GM19023 (cell line): Measurements from ENCODE around the gene INTS7.

Experiments used
- ATAC-seq: cut with Tn5 transposase; IDR thresholded peaks from one replicate; pipeline ENCODE4 v1.9.1; 2021; ENCODE audit warnings: mild to moderate bottlenecking, moderate library complexity; ENCODE audit not compliant: unreplicated experiment

INTS7 gene, protein sequence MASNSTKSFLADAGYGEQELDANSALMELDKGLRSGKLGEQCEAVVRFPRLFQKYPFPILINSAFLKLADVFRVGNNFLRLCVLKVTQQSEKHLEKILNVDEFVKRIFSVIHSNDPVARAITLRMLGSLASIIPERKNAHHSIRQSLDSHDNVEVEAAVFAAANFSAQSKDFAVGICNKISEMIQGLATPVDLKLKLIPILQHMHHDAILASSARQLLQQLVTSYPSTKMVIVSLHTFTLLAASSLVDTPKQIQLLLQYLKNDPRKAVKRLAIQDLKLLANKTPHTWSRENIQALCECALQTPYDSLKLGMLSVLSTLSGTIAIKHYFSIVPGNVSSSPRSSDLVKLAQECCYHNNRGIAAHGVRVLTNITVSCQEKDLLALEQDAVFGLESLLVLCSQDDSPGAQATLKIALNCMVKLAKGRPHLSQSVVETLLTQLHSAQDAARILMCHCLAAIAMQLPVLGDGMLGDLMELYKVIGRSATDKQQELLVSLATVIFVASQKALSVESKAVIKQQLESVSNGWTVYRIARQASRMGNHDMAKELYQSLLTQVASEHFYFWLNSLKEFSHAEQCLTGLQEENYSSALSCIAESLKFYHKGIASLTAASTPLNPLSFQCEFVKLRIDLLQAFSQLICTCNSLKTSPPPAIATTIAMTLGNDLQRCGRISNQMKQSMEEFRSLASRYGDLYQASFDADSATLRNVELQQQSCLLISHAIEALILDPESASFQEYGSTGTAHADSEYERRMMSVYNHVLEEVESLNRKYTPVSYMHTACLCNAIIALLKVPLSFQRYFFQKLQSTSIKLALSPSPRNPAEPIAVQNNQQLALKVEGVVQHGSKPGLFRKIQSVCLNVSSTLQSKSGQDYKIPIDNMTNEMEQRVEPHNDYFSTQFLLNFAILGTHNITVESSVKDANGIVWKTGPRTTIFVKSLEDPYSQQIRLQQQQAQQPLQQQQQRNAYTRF

DNA sequence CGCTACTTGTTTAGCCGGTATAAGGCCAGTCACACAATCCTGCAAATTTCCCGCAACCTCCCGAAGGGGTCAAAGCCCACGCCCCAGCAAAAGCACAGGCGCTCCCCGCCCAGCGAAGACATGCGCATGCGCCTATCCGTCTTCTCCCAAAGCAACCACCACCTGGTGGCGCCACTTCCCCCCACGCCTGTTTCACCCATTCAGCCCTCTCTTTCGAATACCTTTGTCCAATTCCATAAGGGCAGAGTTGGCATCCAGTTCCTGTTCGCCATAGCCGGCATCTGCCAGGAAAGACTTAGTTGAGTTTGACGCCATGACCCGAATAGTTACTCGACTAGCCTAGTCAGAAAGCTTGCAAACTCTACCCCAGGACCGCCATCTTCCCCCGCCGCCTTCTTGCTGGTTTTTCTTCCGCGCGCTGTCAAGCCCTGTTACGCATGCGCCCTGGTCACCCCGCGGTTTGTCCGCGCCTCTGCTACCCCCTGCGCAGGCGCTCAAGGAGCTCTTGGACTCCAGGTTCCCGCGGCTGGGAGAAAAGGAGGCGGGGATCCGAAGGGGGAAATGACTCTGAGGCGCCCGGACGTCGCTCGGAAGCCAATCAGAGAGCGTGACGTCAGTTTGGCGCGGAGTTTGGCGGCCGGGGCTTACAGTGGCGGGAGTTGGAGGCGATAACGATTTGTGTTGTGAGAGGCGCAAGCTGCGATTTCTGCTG is at the start of gene INTS7, which contains the start of gene DTL:
Gene INTS7, minus strand, starts transcription at position 435 of the 712 bp plus-strand sequence. Its CDS starts 120 bp downstream, at position 315.
Gene DTL, plus strand, starts transcription at position 626 of the 712 bp plus-strand sequence. CDS start 143 bp downstream, outside the sequence.
- peak; percentile 76 for ATAC-seq

DNA sequence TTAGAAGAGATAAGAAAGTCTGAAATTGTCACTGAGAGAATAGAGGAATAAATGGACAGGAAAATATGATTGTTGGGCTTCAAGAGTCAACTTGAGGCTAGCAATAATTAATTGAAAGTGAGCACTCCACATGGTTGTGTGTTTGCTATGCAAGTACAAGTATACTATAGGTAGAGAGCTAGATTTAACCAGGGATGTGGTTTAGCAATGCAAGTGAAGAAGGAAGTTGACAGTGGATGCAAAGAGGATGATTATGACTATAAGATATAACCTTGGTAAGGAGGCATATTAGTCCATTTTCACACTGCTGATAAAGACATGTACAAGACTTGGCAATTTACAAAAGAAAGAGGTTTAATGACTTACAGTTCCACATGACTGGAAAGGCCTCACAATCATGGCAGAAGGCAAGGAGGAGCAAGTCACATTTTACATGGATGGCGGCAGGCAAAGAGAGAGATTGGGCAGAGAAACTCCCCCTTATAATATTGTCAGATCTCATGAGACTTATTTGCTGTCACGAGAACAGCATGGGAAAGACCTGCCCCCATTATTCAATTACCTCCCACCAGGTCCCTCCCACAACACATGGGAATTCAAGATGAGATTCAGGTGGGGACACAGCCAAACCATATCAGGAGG is 47.5 kb upstream of the INTS7 start:
- ATAC-seq = no peak

DNA sequence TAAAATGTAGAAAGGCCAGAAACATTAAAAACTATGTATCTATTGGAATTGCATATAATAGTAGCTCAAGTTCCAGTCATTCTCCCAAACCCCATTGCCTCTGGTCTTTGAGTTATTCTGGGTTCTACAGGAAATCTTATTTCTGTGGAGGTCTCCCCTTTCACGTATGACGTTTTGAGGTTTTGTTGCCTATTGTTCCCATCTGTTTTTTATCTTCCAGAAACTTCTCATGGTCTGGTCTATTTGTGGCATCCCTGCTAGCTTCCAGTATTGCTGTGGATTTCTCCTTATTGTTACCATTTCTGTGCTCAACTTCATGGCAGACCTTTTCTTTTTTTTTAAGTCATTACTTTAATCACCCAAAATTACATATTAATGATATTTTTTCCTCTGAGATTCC is 43.5 kb upstream of the INTS7 start:
- no peak for ATAC-seq

DNA sequence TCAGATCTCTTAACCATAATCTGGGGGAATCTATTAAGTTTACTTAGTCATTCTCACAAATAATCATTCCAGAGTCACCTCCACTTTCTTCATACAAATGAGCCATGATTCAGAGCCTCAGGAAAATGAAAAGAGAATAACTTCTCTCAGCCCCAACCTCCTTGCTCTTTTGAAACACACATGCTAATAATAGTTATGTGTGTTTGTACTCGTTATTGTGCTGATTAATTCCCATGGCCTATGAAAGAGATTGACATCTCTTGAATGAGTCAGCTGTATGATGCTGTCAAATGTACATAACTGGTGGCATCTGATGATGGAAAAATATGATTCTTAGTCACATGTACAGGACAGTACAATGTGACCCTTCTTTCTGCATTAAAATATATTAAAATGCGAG is 41.7 kb upstream of the INTS7 start:
- ATAC-seq = no peak

DNA sequence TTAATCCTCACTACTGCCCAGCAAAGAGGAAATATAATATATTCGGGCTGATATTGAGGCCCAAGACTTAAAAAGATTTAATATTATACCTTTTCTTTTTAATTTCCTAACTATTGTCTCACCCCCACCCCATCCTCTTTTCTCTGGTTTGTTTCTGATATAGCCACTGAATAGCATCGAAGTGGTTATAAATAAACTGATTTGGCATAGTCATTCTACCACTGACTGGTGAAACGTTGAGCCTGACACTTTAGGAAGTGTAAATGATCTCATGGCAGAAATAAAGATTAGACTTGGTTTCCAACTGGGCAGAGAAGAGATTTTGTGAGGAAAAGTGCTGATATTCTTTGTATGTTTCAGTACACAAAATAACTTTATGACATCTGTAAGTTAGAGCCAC is 39.5 kb upstream of the INTS7 start:
- no peak for ATAC-seq

DNA sequence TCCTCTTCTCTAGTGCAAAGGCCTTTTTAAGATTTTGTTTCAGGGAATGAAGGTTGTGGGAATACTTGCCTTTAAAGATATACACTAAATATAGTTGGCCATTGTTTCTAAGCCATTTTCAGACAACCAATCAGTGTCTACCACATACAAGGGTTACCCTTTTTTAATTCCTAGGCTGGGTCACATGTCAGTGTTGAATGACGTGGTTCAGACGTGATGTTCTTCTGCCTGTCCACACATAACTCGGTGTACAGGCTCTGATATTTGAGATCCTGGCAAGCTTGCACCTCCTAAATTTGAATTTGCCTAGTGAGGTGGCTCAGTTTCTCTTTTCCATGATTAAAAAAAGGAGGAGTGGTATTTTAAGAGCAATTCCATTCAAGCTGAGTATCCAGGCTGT is 39.0 kb upstream of the INTS7 start:
- ATAC-seq = no peak

DNA sequence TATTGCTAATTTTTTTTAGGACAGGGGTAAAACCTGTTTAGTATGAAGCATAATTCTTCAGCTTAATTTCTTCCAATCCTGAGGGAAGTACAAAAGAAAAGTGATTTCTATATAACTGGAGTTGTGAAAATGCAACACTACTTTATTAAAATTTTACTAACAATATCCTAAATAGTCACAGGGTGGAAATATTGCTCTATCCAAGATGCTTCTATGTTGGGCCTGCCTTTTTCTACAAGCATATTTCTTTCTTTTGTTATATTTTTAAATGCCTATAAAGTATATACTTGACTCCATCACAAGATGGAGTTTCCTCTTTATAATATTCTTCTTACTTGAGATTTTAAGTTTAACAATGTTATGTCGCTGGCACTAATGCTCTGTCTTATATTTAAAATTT is 38.1 kb upstream of the INTS7 start:
- no peak for ATAC-seq

DNA sequence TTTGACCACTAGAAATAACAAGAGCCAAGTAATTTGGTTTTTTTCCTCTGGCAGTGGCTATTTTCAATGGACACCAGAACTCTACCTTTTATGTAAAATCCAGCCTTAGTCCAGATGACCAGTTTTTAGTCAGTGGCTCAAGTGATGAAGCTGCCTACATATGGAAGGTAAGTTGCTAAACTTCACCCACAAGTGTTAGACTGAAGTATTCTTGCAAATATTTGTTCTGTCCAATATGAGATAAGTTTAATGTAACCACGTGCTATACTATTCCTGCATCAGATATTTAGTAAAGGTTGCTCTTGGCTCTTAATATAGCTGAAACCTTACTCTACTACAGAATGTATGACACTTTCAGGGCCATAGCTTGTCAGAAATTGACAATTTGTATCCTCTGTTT is 36.7 kb upstream of the INTS7 start:
- ATAC-seq = no peak

DNA sequence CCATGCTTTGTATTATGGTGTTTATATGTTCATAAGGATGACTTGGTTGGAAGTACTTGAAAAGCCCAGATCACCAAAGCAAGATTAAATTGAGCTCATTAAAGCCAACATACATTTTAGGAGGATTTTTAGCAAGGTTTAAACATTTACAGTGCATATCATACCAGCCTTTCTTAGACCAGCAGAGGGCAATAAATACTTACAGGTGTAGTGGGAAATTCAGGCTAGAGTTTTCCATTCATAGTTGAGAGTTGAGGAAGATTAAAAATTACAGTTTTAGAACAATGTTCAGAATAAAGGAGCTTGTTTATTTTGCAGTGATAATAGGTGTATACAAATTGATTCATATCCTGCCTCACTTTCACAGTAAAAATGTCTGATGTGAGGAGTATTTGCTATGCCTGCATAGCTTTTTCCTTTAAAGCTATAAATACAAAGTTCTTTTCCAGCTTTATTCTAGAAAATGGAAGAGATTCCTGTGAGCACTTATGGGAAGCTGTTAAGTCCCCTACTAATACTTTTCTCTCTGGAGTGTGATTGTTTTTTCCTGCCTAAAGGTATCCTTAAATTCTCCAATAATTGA is 35.5 kb upstream of the INTS7 start:
- ATAC-seq = no peak

DNA sequence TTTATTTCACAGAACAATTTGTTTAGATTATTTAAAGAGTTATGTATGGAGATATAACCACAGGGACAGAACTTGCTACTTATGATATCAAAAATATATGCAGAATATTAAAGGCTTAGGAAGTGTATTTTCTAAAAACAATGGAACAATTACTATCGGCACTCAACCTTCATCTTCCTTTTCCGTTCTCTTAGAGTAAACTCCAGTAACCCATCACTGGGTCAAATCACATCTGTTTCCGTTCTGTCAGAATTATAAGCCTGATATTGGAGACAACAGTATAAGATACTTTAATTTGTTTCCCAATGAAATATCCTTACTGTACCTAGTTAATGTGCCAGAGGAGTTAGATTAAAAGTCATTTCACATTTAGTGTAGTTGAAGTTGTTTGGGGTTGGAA is 32.4 kb upstream of the INTS7 start:
- ATAC-seq = no peak

DNA sequence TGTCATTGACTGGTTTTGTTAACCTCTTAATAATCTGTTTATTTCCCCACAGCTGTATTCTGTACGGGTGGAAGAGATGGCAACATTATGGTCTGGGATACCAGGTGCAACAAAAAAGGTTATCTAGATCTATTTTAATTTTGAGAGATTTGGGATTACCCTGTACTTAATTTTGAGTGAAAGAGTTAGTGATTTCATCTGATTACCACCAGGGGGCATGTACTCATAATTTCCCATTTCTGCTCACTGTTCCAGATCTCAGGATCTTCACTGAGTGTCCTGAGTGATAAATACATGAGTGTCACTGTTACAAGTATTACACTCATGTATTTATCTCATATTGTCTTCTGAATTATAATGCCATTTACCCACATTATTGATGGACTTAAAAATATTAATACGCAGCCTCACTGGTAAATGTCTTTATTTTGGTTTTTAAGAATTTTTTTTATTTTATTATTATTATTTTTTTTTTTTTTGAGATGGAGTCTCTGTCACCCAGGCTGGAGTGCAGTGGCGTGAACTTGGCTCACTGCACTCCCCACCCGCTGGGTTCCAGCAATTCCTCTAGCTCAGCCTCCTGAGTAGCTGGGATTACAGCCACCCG is 27.6 kb upstream of the INTS7 start:
- ATAC-seq = no peak

DNA sequence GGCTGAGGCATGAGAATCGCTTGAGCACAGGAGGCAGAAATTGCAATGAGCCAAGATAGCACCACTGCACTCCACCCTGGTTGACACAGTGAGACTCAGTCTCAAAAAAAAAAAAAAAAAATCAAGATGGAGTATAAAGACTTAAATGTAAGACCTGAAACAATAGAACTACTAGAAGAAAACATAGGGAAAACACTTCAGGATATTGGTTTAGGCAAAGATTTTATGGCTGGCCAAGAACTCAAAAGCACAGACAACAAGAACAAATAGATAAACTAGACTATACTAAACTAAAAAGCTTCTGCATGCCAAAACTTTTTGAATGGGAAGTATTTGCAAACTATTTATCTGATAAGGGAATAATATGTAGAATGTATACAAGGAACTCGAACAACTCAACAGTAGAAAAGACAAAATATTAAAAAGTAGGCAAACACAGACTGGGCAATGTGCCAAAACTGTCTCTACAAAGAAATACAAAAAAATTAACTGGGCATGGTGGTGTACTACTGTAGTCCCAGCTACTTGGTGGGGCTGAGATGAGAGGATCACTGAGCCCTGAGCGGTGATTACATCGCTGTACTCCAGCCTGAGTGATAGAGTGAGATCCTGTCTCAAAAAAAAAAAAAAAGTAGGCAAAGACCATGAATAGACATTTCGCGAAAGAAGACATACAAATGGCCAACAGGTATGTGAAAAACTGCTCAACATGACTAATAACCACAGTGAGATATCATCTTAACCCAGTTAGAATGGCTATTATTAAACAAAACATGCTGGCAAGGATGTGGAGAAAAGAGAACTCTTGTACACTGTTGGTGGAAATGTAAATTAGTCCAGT is 25.5 kb upstream of the INTS7 start:
- no peak for ATAC-seq

DNA sequence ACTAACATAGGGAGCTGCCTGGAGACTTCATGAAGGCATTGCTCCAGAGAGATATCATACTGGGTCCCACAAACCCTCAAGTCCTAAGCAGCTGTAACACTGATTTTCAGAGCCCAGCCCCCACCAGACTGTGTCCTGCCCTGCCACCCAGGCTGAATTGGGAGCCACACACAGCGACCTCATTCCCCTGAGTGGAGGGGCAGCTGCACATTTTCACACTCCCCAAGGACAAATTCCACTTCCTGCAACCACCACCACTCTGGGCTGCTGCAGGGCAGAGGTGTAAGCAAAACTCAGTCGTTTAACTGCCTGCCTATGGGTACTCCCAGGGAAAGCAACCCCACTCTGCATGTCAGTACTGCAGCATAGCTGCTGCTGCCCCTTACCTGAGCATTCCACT is 20.0 kb upstream of the INTS7 start:
- ATAC-seq = no peak

DNA sequence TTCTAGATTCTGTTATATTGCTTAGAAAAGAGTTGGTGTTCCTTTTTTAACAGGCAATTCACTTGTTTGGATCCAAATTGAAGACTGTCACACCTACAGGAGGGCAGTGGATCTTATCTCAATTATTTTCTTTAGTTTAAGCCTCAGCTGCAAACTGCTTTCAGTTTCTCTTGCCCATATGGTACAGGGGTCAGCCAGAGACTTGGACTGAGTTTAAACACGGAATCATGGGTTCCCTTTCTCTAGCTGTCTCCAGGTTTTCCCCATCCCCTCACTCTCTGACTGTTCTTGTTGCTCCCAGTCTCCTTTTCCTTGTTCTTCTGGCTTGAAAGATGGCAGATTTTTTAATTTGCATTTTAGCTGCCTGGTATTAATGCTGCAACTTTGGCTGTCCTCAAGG is 18.6 kb upstream of the INTS7 start:
- no peak for ATAC-seq

DNA sequence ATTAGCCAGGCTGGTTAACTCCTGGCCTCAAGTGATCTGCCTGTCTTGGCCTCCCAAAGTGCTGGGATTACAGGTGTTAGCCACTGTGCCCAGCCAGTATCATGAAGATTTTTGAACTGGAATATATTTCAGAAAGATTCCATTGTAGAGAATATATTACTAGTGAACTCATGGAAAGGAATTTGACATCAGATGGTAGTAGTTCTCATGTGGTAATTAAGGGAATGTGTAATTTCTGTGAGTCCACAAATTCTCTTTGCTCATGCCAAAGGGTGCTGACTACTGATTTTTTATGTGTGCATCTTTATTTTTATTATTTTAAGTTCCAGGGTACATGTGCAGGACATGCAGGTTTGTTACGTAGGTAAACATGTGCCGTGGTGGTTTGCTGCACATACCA is 10.6 kb upstream of the INTS7 start:
- no peak for ATAC-seq

DNA sequence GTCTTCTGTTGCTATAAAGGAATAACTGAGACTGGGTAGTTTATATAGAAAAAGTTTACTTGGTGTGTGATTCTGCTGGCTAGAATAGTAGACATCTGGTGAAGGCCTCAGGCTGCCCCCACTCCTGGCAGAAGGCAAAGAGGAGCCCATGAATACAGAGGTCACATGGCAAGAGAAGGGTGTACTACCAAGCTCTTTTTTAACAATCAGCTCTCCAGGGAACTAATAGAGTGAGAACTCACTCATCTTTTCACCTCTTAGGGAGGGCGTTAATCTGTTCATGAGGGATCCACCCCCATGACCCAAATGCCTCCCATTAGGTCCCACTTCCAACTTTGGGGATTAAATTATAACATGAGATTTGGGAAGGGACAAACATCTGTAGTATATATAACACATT is 9.5 kb upstream of the INTS7 start:
- no peak for ATAC-seq

DNA sequence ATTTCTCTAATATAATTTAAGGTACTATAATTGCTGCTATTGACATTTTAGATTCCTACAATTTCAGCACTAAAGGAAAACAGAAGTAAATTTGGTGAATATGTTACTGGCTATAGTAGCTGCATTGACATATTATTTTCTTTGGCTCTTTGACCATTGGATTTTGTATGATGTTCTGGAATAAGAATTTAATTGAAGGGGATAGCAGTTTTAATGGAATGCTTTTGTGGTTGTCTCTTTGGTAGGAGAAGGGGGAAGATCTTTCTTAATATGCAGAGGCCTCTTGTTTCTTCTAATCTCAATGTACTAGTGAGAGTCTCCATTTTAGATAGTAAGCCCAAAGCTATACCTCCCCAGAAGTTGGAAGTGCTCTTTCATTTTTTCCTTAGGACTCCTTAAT is 7.1 kb upstream of the INTS7 start:
- no peak for ATAC-seq

DNA sequence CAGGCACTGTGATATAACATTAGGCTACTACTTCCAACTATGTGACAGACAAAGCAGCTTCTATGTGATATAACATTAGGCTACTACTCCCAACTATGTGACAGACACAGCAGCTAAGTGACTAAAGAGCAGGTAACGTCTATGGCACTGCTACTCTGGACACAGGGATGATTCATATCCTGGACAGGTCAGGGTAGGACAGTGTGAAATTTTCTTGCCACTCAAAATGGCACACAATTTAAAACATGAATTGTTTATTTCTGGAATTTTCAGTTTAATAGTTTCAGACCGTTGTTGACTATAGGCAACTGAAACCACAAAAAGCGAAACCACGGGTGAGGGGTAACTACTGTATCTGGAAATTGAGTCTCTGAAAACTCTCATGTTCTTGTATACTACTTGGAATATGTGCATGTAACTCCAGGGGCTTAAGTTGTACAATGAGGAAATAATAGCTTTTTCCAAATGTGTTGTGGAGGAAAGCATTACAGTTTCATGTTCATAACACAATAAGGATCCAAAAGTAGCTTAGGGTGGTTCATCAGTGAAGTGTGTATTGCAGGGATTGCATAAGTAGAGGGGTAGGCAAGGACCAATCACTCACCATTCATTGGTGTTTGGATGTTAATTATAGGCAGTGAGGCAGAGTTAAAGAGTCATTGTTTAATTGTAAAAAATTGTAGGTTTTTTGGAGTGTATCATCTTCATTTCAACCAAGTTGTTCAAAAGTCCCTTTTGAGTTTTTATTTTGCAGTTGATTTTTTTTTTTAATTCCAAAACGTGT is 5.5 kb upstream of the INTS7 start:
- no peak for ATAC-seq
